Osteocyte (in vitro differentiated cells): ENCODE data around the gene OPN4. TPM values are rescaled to one million over a fixed set of nuclear protein-coding genes. Genes with fewer than 3 reads are reported as not detected.

Experiments
- DNase-seq: peaks from one replicate; pipeline ENCODE4 v3.0.0; 2021; ENCODE audit warnings: mixed read lengths; ENCODE audit not compliant: unreplicated experiment; ENCODE audit errors: extremely low spot score
- H3K27ac Mint-ChIP-seq: one replicate; pipeline ENCODE4 v1.8.0; 2021; ENCODE audit warnings: mild to moderate bottlenecking, mixed read lengths; ENCODE audit not compliant: unreplicated experiment
- H3K27me3 Mint-ChIP-seq: one replicate; pipeline ENCODE4 v1.8.0; 2021; ENCODE audit warnings: mixed read lengths; ENCODE audit not compliant: unreplicated experiment
- H3K36me3 Mint-ChIP-seq: one replicate; pipeline ENCODE4 v1.8.0; 2021; ENCODE audit warnings: mixed read lengths; ENCODE audit not compliant: unreplicated experiment
- H3K4me1 Mint-ChIP-seq: one replicate; pipeline ENCODE4 v1.8.0; 2021; ENCODE audit warnings: mixed read lengths; ENCODE audit not compliant: unreplicated experiment
- H3K4me3 Mint-ChIP-seq: one replicate; pipeline ENCODE4 v1.8.0; 2021; ENCODE audit warnings: mild to moderate bottlenecking, moderate library complexity, mixed read lengths; ENCODE audit not compliant: unreplicated experiment
- H3K9me3 Mint-ChIP-seq: one replicate; pipeline ENCODE4 v1.8.0; 2021; ENCODE audit warnings: mixed read lengths; ENCODE audit not compliant: unreplicated experiment
- total RNA-seq: library from RNA; stranded (reverse); gene quantifications from 2 replicates; pipeline ENCODE4 v1.2.1, GENCODE V29; 2021
- TF ChIP-seq, protein P1 (sequence below): fragments of 200-600 bp; sonication (generic); IDR thresholded peaks from 2 replicates; pipeline ENCODE4 v1.5.0; 2021; ENCODE audit warnings: antibody characterized with exemption, mild to moderate bottlenecking, moderate library complexity

OPN4 gene
- total RNA-seq, 1 donor from 2014 or later, result not detected

DNA sequence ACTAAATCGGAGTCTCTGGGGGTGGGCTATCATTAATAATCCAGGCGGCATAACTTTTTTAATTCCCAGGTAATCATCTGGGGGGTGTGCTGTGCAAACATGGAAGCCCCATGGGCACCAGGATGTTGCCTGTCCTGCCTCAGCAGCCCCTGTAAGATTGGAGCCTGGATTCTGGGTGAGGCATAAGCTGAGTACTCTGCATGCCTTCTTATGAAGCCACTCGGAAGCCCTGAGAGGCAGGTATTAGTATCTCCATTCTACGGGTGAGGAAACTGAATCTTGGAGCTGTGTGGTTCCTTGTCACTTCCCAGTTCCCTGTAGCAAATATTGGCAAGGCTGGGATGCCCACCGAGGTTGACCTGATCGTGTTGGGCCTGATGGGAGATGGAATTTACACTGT is 7.4 kb upstream of the OPN4 start:
- Mint-ChIP-seq H3K4me3 (no peak overlapping the region), H3K36me3 (no peaks in the 10 kb centered on the region), H3K27ac (no peak overlapping the region), H3K9me3 (no peaks in the 10 kb centered on the region), H3K4me1 (peaks cover 49% of the 10 kb centered on the region), H3K27me3 (no peaks in the 10 kb centered on the region)
- no peak for DNase-seq
- TF ChIP-seq, protein P1, sequence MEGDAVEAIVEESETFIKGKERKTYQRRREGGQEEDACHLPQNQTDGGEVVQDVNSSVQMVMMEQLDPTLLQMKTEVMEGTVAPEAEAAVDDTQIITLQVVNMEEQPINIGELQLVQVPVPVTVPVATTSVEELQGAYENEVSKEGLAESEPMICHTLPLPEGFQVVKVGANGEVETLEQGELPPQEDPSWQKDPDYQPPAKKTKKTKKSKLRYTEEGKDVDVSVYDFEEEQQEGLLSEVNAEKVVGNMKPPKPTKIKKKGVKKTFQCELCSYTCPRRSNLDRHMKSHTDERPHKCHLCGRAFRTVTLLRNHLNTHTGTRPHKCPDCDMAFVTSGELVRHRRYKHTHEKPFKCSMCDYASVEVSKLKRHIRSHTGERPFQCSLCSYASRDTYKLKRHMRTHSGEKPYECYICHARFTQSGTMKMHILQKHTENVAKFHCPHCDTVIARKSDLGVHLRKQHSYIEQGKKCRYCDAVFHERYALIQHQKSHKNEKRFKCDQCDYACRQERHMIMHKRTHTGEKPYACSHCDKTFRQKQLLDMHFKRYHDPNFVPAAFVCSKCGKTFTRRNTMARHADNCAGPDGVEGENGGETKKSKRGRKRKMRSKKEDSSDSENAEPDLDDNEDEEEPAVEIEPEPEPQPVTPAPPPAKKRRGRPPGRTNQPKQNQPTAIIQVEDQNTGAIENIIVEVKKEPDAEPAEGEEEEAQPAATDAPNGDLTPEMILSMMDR, result no peak

DNA sequence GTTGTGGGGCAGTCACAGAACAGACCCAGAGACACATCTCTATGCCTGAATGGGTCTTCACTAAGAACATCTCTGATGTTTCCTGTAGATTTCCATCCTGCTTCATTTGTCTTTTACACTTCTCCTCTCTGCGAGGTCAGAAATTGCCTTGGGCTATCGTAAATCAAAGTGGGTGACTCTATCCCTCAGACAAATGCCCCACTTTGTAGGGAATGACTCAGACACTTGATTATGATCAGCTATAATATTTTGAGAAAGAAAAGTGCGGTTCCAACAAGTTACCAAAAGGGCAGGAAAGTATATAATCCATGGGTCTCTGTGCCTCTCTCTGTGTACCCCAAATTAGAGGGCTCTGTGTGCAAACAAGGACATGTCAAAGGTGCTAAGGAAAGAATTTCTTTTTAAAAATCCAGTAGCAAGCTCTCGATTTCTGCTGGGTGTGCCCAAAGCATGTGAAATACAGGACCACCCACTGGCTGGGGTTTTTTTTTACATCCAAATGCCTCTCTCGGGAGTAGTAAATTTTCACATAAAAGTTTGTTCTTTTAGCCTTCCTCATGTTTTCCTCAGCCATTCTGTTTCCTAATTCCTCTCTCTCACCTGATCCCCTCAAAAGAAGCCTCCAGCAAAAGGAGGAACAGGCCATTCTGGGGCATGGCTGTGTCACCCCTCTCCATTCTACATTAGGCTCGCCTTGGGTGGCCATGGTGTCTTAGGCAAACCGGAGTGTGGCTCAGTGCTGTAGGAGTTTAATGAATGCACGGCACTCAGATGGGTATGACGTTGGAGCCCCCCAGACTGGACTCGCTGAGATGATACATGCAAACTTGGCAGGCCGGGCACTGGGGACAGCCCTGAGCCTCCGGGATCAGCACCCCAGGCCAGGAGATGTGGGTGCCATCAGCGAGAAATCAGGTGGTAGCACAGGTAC is 6.3 kb upstream of the OPN4 start:
- Mint-ChIP-seq H3K9me3 (no peaks in the 10 kb centered on the region), H3K27me3 (no peaks in the 10 kb centered on the region), H3K27ac (peak overlapping the region; percentile 65), H3K36me3 (no peaks in the 10 kb centered on the region), H3K4me1 (peaks cover 56% of the 10 kb centered on the region), H3K4me3 (peak overlapping the region; percentile 23)
- DNase-seq, result no peak
- TF ChIP-seq, protein P1, result no peak

DNA sequence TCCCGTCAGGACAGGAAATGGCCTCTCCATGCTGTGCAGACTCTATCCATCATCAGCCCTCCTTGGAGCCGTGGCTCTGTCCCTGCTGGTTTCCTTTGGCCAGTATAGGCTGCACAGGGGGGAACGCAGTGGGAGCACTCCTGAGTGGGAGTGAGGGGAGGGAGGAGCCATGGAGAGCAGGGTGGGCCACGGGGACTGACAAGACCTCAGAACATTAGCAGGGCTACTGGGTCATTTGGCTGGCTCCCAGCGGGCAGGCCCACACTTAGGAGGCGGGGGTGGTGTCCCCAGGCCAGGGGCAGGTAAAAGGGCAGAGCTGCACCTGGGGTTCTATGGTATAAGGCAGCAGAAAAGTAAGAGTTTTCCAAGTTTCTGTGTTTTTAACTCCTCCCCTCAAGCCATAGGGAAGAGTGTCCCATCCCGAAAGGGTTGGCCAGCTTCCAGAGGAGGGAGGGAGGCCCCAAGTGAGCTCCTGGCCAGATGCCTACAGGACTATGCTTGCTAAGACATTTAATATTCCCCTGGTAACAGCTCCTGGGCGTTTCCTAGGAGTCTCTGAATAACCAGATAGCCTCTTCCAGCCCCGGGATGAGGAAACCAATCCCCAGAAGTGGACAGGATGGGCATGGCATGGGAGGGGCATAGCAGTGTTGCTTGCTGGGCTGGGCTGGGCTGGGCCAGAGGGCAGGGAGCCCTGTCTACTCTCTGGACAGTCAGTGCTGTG is 5.5 kb upstream of the OPN4 start:
- H3K27ac Mint-ChIP-seq, result peak overlapping the region; percentile 62
- TF ChIP-seq, protein P1, result no peak
- no peaks in the 10 kb centered on the region for H3K36me3 Mint-ChIP-seq
- H3K4me1 Mint-ChIP-seq, result peaks cover 48% of the 10 kb centered on the region
- H3K4me3 Mint-ChIP-seq, result no peak overlapping the region
- H3K9me3 Mint-ChIP-seq, result no peaks in the 10 kb centered on the region
- peak; percentile 85 for DNase-seq
- no peaks in the 10 kb centered on the region for H3K27me3 Mint-ChIP-seq

DNA sequence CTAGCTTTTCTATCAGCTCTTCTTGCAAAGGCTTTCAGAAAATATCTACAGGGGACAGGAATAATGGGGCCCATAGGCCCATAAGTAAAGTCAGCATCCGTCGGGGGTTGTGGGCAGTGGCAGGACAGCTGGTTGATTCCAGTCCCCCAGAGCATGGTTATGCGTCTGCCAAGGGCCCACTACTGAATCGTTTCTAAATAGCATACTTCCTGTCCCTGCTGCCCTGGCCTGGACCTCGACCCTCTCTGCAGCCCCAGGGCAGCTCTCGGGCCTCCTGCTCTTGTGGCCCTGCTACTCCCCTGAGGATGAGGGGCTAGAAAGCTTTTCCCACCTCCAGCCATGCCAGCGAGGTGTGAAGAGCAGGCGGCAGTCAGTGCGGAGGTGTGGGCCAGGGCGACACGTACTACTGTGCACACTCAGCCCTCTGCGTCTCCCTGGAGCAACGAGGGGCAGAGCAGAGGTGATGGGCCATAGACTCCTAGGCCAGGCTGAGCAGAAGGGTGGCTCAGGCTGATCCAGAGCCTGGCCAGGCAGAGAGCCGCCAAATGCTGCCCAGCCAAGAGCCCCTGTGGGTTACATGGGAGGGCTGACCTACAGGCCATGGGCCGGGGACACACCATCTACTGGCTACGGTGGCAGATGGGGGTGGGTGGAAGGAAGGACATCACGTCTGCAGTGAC is 4.7 kb upstream of the OPN4 start:
- Mint-ChIP-seq H3K9me3 (no peaks in the 10 kb centered on the region), H3K4me3 (no peak overlapping the region), H3K27me3 (no peaks in the 10 kb centered on the region), H3K36me3 (no peaks in the 10 kb centered on the region), H3K4me1 (peaks cover 40% of the 10 kb centered on the region), H3K27ac (peak overlapping the region; percentile 62)
- DNase-seq, result no peak
- TF ChIP-seq, protein P1, result no peak
